IMR-90 (cell line): Measurements from ENCODE around the gene PRKAG2. TPM values are rescaled to one million over a fixed set of nuclear protein-coding genes. Genes with fewer than 3 reads are reported as not detected.

Source experiments
- ATAC-seq: fragments of 200-7000 bp; cut with Tn5 transposase; 2 replicates; pipeline ENCODE4 v1.9.1; 2020; ENCODE audit warnings: low read depth, mild to moderate bottlenecking, moderate library complexity
- BruUV-seq: library from RNA; stranded (reverse); fragments of 400-500 nt; replicated peaks from 2 replicates; lab custom pipeline; 2021; lab: Mats Ljungman, UMichigan
- CTCF ChIA-PET: fragments of 300-600 bp; formaldehyde crosslinking; extraction: SDS; loops from one replicate; lab custom pipeline; 2021; ENCODE audit warnings: antibody characterized with exemption; lab: Yijun Ruan, JAX
- POLR2A ChIA-PET: fragments of 300-600 bp; sonication (Branson Sonifier 250); formaldehyde crosslinking; loops from one replicate; lab custom pipeline; 2022; ENCODE audit warnings: antibody characterized with exemption; ENCODE audit not compliant: unreplicated experiment; lab: Charles Lee
- DNase-seq: peaks from one replicate; pipeline ENCODE4 v3.0.0; 2013
- H2AFZ ChIP-seq: replicated peaks from 2 replicates; pipeline ENCODE3; 2013; ENCODE audit warnings: low read length, mild to moderate bottlenecking; ENCODE audit not compliant: poor library complexity
- H2AK5ac ChIP-seq: 2 replicates; pipeline ENCODE4 v1.6.1; 2013; ENCODE audit warnings: low read depth, low read length, inconsistent platforms
- H2AK9ac ChIP-seq: replicated peaks from 2 replicates; pipeline ENCODE3; 2013; ENCODE audit warnings: mild to moderate bottlenecking, low read depth, low read length, moderate library complexity; ENCODE audit not compliant: poor library complexity
- H2BK120ac ChIP-seq: 2 replicates; pipeline ENCODE4 v1.6.1; 2013; ENCODE audit warnings: low read depth, low read length, inconsistent platforms
- H2BK15ac ChIP-seq: 3 replicates; pipeline ENCODE4 v1.6.1; 2013; ENCODE audit warnings: low read depth, low read length, inconsistent platforms
- H2BK20ac ChIP-seq: 2 replicates; pipeline ENCODE4 v1.6.1; 2013; ENCODE audit warnings: low read depth, mild to moderate bottlenecking, inconsistent platforms, low read length, moderate library complexity
- H2BK5ac ChIP-seq: 2 replicates; pipeline ENCODE4 v1.6.1; 2013; ENCODE audit warnings: mild to moderate bottlenecking, low read depth, low read length, inconsistent platforms; ENCODE audit not compliant: poor library complexity, severe bottlenecking
- H3K14ac ChIP-seq: replicated peaks from 2 replicates; pipeline ENCODE4 v1.6.1; 2013; ENCODE audit warnings: low read depth, low read length, inconsistent platforms
- H3K18ac ChIP-seq: 2 replicates; pipeline ENCODE4 v1.6.1; 2013; ENCODE audit warnings: low read depth, low read length, control low read depth
- H3K23ac ChIP-seq: 2 replicates; pipeline ENCODE4 v1.6.1; 2013; ENCODE audit warnings: low read depth, low read length, inconsistent platforms
- H3K27ac ChIP-seq: 2 replicates; pipeline ENCODE4 v1.5.1; 2013; ENCODE audit warnings: mild to moderate bottlenecking, control low read depth, low read length; ENCODE audit not compliant: insufficient read depth
- H3K27me3 ChIP-seq: 2 replicates; pipeline ENCODE4 v1.6.1; 2013; ENCODE audit warnings: low read length; ENCODE audit not compliant: control insufficient read depth, insufficient read depth
- H3K36me3 ChIP-seq: 2 replicates; pipeline ENCODE4 v1.6.1; 2013; ENCODE audit warnings: low read length, mixed read lengths; ENCODE audit not compliant: control insufficient read depth, insufficient read depth
- H3K4ac ChIP-seq: 2 replicates; pipeline ENCODE4 v1.6.1; 2013; ENCODE audit warnings: low read depth, low read length, inconsistent platforms
- H3K4me1 ChIP-seq: 2 replicates; pipeline ENCODE4 v1.6.1; 2013; ENCODE audit warnings: low read length, mixed read lengths; ENCODE audit not compliant: control insufficient read depth, insufficient read depth
- H3K4me2 ChIP-seq: 2 replicates; pipeline ENCODE4 v1.6.1; 2013; ENCODE audit warnings: low read depth, mild to moderate bottlenecking, control low read depth, low read length, moderate library complexity
- H3K4me3 ChIP-seq: 2 replicates; pipeline ENCODE4 v1.5.1; 2013; ENCODE audit warnings: low read depth, mild to moderate bottlenecking, control low read depth, low read length, moderate library complexity; ENCODE audit not compliant: insufficient read depth
- H3K56ac ChIP-seq: 2 replicates; pipeline ENCODE4 v1.6.1; 2013; ENCODE audit warnings: low read length, inconsistent platforms; ENCODE audit not compliant: insufficient read depth; ENCODE audit errors: extremely low read depth
- H3K79me1 ChIP-seq, 2 experiments: 2 replicates each; pipeline ENCODE4 v1.6.1; 2013; ENCODE audit warnings: low read length in 2 of 2, inconsistent platforms in 1 of 2, low read depth in 1 of 2
- H3K9ac ChIP-seq: 2 replicates; pipeline ENCODE4 v1.6.1; 2013; ENCODE audit warnings: low read depth, low read length, control low read depth
- H3K9me1 ChIP-seq: 2 replicates; pipeline ENCODE4 v1.6.1; 2013; ENCODE audit warnings: low read length, inconsistent platforms; ENCODE audit not compliant: insufficient read depth
- H3K9me3 ChIP-seq: 2 replicates; pipeline ENCODE4 v1.6.1; 2013; ENCODE audit warnings: low read length; ENCODE audit not compliant: control insufficient read depth, insufficient read depth
- H4K20me1 ChIP-seq: 2 replicates; pipeline ENCODE4 v1.6.1; 2013; ENCODE audit warnings: low read length, inconsistent platforms; ENCODE audit not compliant: insufficient read depth
- H4K5ac ChIP-seq: 2 replicates; pipeline ENCODE4 v1.6.1; 2013; ENCODE audit warnings: mild to moderate bottlenecking, low read depth, low read length, control low read depth
- H4K8ac ChIP-seq, 2 experiments: 2 replicates each; pipeline ENCODE4 v1.6.1; 2013; ENCODE audit warnings: low read depth in 2 of 2, low read length in 2 of 2, control low read depth in 1 of 2, inconsistent platforms in 1 of 2
- H4K91ac ChIP-seq: 2 replicates; pipeline ENCODE4 v1.6.1; 2013; ENCODE audit warnings: low read depth, low read length, inconsistent platforms; ENCODE audit not compliant: insufficient read depth
- BHLHE40 ChIP-seq: fragments of 150-350 bp; IDR thresholded peaks from 2 replicates; pipeline ENCODE4 v1.6.1; 2016; ENCODE audit warnings: mild to moderate bottlenecking, low read depth, low read length
- CEBPB ChIP-seq: IDR thresholded peaks from 2 replicates; pipeline ENCODE4 v1.6.1; 2012; ENCODE audit warnings: low read depth, low read length, improper control_type of control experiment
- CHD1 ChIP-seq: IDR thresholded peaks from 2 replicates; pipeline ENCODE4 v1.6.1; 2012; ENCODE audit warnings: low read depth, low read length, improper control_type of control experiment
- CTCF ChIP-seq: conservative IDR thresholded peaks from 2 replicates; pipeline ENCODE4 v1.5.1; 2012; ENCODE audit warnings: mild to moderate bottlenecking, low read depth, low read length, improper control_type of control experiment
- ELK1 ChIP-seq: fragments of 150-350 bp; IDR thresholded peaks from 2 replicates; pipeline ENCODE4 v1.6.1; 2016; ENCODE audit warnings: low read depth, mild to moderate bottlenecking, low read length, moderate library complexity, borderline replicate concordance
- FOS ChIP-seq: fragments of 150-350 bp; IDR thresholded peaks from 2 replicates; pipeline ENCODE4 v1.6.1; 2016; ENCODE audit warnings: low read depth, low read length
- MAZ ChIP-seq: IDR thresholded peaks from 2 replicates; pipeline ENCODE4 v1.6.1; 2012; ENCODE audit warnings: low read depth, mild to moderate bottlenecking, low read length, improper control_type of control experiment, moderate library complexity, borderline replicate concordance
- MXI1 ChIP-seq: IDR thresholded peaks from 2 replicates; pipeline ENCODE4 v1.6.1; 2012; ENCODE audit warnings: low read depth, mild to moderate bottlenecking, low read length, moderate library complexity, borderline replicate concordance
- RAD21 ChIP-seq: IDR thresholded peaks from 2 replicates; pipeline ENCODE4 v1.6.1; 2012; ENCODE audit warnings: low read length, improper control_type of control experiment
- RCOR1 ChIP-seq: IDR thresholded peaks from 2 replicates; pipeline ENCODE4 v1.6.1; 2012; ENCODE audit warnings: mild to moderate bottlenecking, low read length, improper control_type of control experiment; ENCODE audit not compliant: insufficient replicate concordance
- RFX5 ChIP-seq: IDR thresholded peaks from 2 replicates; pipeline ENCODE4 v1.8.0; 2012; ENCODE audit warnings: low read depth, mild to moderate bottlenecking, low read length, moderate library complexity
- SMC3 ChIP-seq: fragments of 150-350 bp; IDR thresholded peaks from 2 replicates; pipeline ENCODE4 v1.6.1; 2016; ENCODE audit warnings: low read depth, mild to moderate bottlenecking, antibody characterized with exemption, low read length, moderate library complexity
- USF2 ChIP-seq: fragments of 150-350 bp; IDR thresholded peaks from 2 replicates; pipeline ENCODE4 v1.6.1; 2017; ENCODE audit warnings: mild to moderate bottlenecking, antibody characterized with exemption, low read length, low read depth
- WGBS, 2 experiments: methylation state at CpG; one replicate each; pipeline versions ENCODE4 v1.1.5 to v1.1.7; 2013; ENCODE audit warnings: missing lambda C conversion rate in 2 of 2; ENCODE audit not compliant: insufficient read length in 1 of 2; ENCODE audit errors: extremely low coverage in 2 of 2; 5-methylcytosine and 5-hydroxymethylcytosine counted together
- dilution Hi-C: fragments of 300-500 bp; cut with HindIII; formaldehyde crosslinking; loops from one replicate; pipeline ENCODE4 v1.14.3; 2018; ENCODE audit warnings: low sequenced_read_pairs; ENCODE audit not compliant: unreplicated experiment
- in situ Hi-C: fragments of 300-500 bp; cut with MboI; formaldehyde crosslinking; loops from 3 replicates; pipeline ENCODE4 v1.14.3; 2019; ENCODE audit warnings: low sequenced_read_pairs, inconsistent platforms, mixed read lengths
- intact Hi-C: fragments of 100-400 bp; cut with micrococcal nuclease; formaldehyde crosslinking; loops from 2 replicates; pipeline ENCODE4 v1.10.0; 2022
- polyA plus RNA-seq, 3 experiments: library from polyadenylated mRNA; depleted of rRNA; stranded (reverse); fragments of >200 nt; gene quantifications; 2 replicates each; pipeline ENCODE4 v1.2.3, GENCODE V29; 2012; ENCODE audit warnings: low replicate concordance in 1 of 3
- total RNA-seq: library from RNA; depleted of rRNA; stranded (reverse); fragments of >200 nt; gene quantifications from 2 replicates; pipeline ENCODE4 v1.2.3, GENCODE V29; 2012

PRKAG2 gene
- total and polyA plus RNA-seq, 2 of the 4 experiments (the other 2 are of a cell fraction): 15.4 to 21.6 TPM

- Histone ChIP-seq H2BK15ac (no peak overlapping the region), H3K79me1 (no peaks in the 10 kb centered on the region), H2BK5ac (no peak overlapping the region), H3K9me3 (no peaks in the 10 kb centered on the region), H3K14ac (no peak overlapping the region), H3K27ac (no peak overlapping the region), H3K4me3 (no peak overlapping the region), H2BK120ac (no peak overlapping the region), H2AK9ac (no peak overlapping the region), H3K36me3 (no peaks in the 10 kb centered on the region), H2AFZ (peak overlapping the region; percentile 5), H3K4ac (no peak overlapping the region), H3K9ac (no peak overlapping the region), H2BK20ac (no peak overlapping the region), H3K18ac (no peak overlapping the region), H3K56ac (no peak overlapping the region), H3K4me1 (no peaks in the 10 kb centered on the region), H3K27me3 (peaks cover 39% of the 10 kb centered on the region), H4K91ac (no peak overlapping the region), H2AK5ac (no peak overlapping the region), H3K4me2 (no peak overlapping the region), H3K9me1 (no peaks in the 10 kb centered on the region), H4K20me1 (no peaks in the 10 kb centered on the region), H4K8ac (no peak overlapping the region), H4K5ac (no peak overlapping the region), H3K23ac (no peak overlapping the region)
- whole genome bisulfite sequencing, 2 experiments: 18% methylated on average over 2 of the region's 14 CpGs; no CpG with 5 or more reads in 1 of the 2 experiments
- DNase-seq (no peak), ATAC-seq (no peak; the same call in 1 of the 2 replicates)
- in situ Hi-C loops: no loop called here
- POLR2A ChIA-PET: no interaction called here
- CTCF ChIA-PET: no interaction called here
- dilution Hi-C loops: no loop called here
- TF ChIP-seq MAZ (no peak), CHD1 (no peak), CEBPB (no peak), RCOR1 (no peak), USF2 (no peak), BHLHE40 (no peak), ELK1 (no peak), RFX5 (no peak), FOS (no peak), RAD21 (no peak), CTCF (no peak), SMC3 (no peak), MXI1 (no peak)
- BruUV-seq: no TSS peak
- intact Hi-C loops: no loop called here
Observed at GRCh38 chr7:151824373-151824933, 52.5 kb downstream of the PRKAG2 start.
